HepG2 (cell line): ENCODE data around the gene GJC2. TPM values are rescaled to one million over a fixed set of nuclear protein-coding genes. Genes with fewer than 3 reads are reported as not detected.
A peak's percentile ranks its signal among the peaks of the same experiment; 100 is the strongest.

Experiments
- DDIT3 ChIP-seq: sonication (generic); formaldehyde crosslinking; IDR thresholded peaks from 2 replicates; pipeline ENCODE4 v1.4.0; 2020; ENCODE audit warnings: mild to moderate bottlenecking, missing genetic modification reagents
- GATAD2A ChIP-seq: IDR thresholded peaks from 2 replicates; pipeline ENCODE4 v1.6.1; 2016
- IRF1 ChIP-seq: sonication (generic); formaldehyde crosslinking; IDR thresholded peaks from 2 replicates; pipeline ENCODE4 v1.4.0; 2020; ENCODE audit warnings: low read depth, mild to moderate bottlenecking, missing genetic modification reagents
- MEIS1 ChIP-seq: sonication (generic); formaldehyde crosslinking; IDR thresholded peaks from 2 replicates; pipeline ENCODE4 v1.9.0; 2021; ENCODE audit warnings: mild to moderate bottlenecking, missing genetic modification reagents, moderate library complexity, borderline replicate concordance
- MTF1 ChIP-seq: sonication (generic); formaldehyde crosslinking; IDR thresholded peaks from 2 replicates; pipeline ENCODE4 v1.5.0; 2020; ENCODE audit warnings: missing genetic modification reagents
- NFE2 ChIP-seq: sonication (generic); formaldehyde crosslinking; IDR thresholded peaks from 2 replicates; pipeline ENCODE4 v1.4.0; 2020; ENCODE audit warnings: missing genetic modification reagents
- SMARCE1 ChIP-seq: fragments of 450-650 bp; IDR thresholded peaks from 2 replicates; pipeline ENCODE4 v1.6.1; 2017; ENCODE audit warnings: borderline replicate concordance
- SRSF4 ChIP-seq: fragments of 200-400 bp; formaldehyde crosslinking; IDR thresholded peaks from one replicate; pipeline ENCODE4 v1.6.1; 2018; ENCODE audit warnings: mild to moderate bottlenecking, low read depth, low read length, moderate library complexity; ENCODE audit not compliant: poor library complexity, severe bottlenecking
- TBX3 ChIP-seq: fragments of 450-650 bp; IDR thresholded peaks from 2 replicates; pipeline ENCODE4 v1.6.1; 2017; ENCODE audit warnings: antibody characterized with exemption, mild to moderate bottlenecking, inconsistent platforms, borderline replicate concordance
- TP53 ChIP-seq: sonication (generic); formaldehyde crosslinking; conservative IDR thresholded peaks from 2 replicates; pipeline ENCODE4 v1.4.0; 2020; ENCODE audit warnings: missing genetic modification reagents
- YEATS4 ChIP-seq: sonication (generic); formaldehyde crosslinking; IDR thresholded peaks from 2 replicates; pipeline ENCODE4 v1.4.0; 2020; ENCODE audit warnings: missing genetic modification reagents, borderline replicate concordance
- ZFP36L1 ChIP-seq: sonication (generic); formaldehyde crosslinking; IDR thresholded peaks from 2 replicates; pipeline ENCODE4 v1.8.0; 2022; ENCODE audit warnings: mild to moderate bottlenecking, missing genetic modification reagents, moderate library complexity
- ZFP41 ChIP-seq: sonication (generic); formaldehyde crosslinking; IDR thresholded peaks from 2 replicates; pipeline ENCODE4 v1.4.0; 2020; ENCODE audit warnings: mild to moderate bottlenecking, missing genetic modification reagents, borderline replicate concordance
- ZMAT3 ChIP-seq: sonication (generic); formaldehyde crosslinking; conservative IDR thresholded peaks from 2 replicates; pipeline ENCODE4 v1.7.0; 2021; ENCODE audit warnings: missing genetic modification reagents
- ZNF234 ChIP-seq: sonication (generic); formaldehyde crosslinking; conservative IDR thresholded peaks from 2 replicates; pipeline ENCODE4 v1.5.1; 2020; ENCODE audit warnings: mild to moderate bottlenecking, missing genetic modification reagents
- ZNF451 ChIP-seq: sonication (generic); formaldehyde crosslinking; IDR thresholded peaks from 2 replicates; pipeline ENCODE4 v1.5.0; 2020; ENCODE audit warnings: mild to moderate bottlenecking, missing genetic modification reagents
- ZNF547 ChIP-seq: sonication (generic); formaldehyde crosslinking; IDR thresholded peaks from 2 replicates; pipeline ENCODE4 v1.5.1; 2020; ENCODE audit warnings: mild to moderate bottlenecking, missing genetic modification reagents
- ZNF724P ChIP-seq: sonication (generic); formaldehyde crosslinking; IDR thresholded peaks from 2 replicates; pipeline ENCODE4 v1.8.0; 2022; ENCODE audit warnings: missing genetic modification reagents, borderline replicate concordance
- ZNF772 ChIP-seq: sonication (generic); formaldehyde crosslinking; IDR thresholded peaks from 2 replicates; pipeline ENCODE4 v1.5.0; 2020; ENCODE audit warnings: mild to moderate bottlenecking, missing genetic modification reagents
- polyA plus RNA-seq, 8 experiments: library from polyadenylated mRNA; depleted of rRNA in 3 of 8; stranded (reverse) in 7 of 8; unstranded in 1 of 8; fragments of >200 nt; fragmentation: Illumina TruSeq in 4 of 8; extraction: Trizol in 4 of 8; gene quantifications; 2 replicates each; pipeline versions ENCODE4 v1.2.1 to v1.2.3, GENCODE V29; 2011 to 2016; ENCODE audit warnings: low read depth in 4 of 8, missing spikeins in 1 of 8, mixed read lengths in 1 of 8; ENCODE audit not compliant: insufficient read depth in 1 of 8
- total RNA-seq, 5 experiments: library from RNA; depleted of rRNA; stranded (reverse); fragments of >200 nt; fragmentation: Illumina TruSeq; extraction: Trizol; gene quantifications; 2 replicates each; pipeline ENCODE4 v1.2.3, GENCODE V29; 2016; ENCODE audit warnings: low read depth in 1 of 5
- TF ChIP-seq, protein P1 (sequence below): sonication (generic); formaldehyde crosslinking; IDR thresholded peaks from 2 replicates; pipeline ENCODE4 v1.5.0; 2020; ENCODE audit warnings: mild to moderate bottlenecking, missing genetic modification reagents, moderate library complexity
- TF ChIP-seq, protein P2 (sequence below): sonication (generic); formaldehyde crosslinking; IDR thresholded peaks from 2 replicates; pipeline ENCODE4 v1.5.0; 2020; ENCODE audit warnings: mild to moderate bottlenecking, missing genetic modification reagents
- TF ChIP-seq, protein P3 (sequence below): sonication (generic); formaldehyde crosslinking; IDR thresholded peaks from 2 replicates; pipeline ENCODE4 v1.5.1; 2020; ENCODE audit warnings: missing genetic modification reagents, mild to moderate bottlenecking, borderline replicate concordance
- TF ChIP-seq, protein P4 (sequence below): sonication (generic); formaldehyde crosslinking; IDR thresholded peaks from 2 replicates; pipeline ENCODE4 v1.4.0; 2020; ENCODE audit warnings: missing genetic modification reagents

The GJC2 gene
- total and polyA plus RNA-seq, 2 of the 13 experiments (the other 11 are each of a cell fraction or from before 2014, with no cell fraction given), result 1.6 to 3.8 TPM

DNA sequence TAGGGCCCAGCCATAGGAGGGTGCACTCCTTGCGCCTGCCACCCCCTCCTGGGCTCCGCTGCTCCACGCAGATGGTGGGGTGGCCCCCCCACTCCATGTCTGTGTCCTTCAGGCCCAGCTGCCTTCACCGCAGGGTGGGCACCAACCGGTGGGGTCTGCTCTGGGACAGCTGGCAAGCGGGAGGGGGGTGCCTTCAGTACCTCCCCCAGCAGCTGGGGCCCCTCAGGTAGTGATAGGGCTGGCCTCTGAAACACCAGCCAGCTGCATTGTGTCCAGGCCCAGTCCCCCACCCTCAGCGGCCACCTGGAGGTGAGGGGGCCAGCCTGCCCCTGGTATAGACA lies 360 bp downstream of the GJC2 start (continued):
- TF ChIP-seq ZMAT3 (CRISPR knock-in tag), result no peak
- TF ChIP-seq, protein P1, sequence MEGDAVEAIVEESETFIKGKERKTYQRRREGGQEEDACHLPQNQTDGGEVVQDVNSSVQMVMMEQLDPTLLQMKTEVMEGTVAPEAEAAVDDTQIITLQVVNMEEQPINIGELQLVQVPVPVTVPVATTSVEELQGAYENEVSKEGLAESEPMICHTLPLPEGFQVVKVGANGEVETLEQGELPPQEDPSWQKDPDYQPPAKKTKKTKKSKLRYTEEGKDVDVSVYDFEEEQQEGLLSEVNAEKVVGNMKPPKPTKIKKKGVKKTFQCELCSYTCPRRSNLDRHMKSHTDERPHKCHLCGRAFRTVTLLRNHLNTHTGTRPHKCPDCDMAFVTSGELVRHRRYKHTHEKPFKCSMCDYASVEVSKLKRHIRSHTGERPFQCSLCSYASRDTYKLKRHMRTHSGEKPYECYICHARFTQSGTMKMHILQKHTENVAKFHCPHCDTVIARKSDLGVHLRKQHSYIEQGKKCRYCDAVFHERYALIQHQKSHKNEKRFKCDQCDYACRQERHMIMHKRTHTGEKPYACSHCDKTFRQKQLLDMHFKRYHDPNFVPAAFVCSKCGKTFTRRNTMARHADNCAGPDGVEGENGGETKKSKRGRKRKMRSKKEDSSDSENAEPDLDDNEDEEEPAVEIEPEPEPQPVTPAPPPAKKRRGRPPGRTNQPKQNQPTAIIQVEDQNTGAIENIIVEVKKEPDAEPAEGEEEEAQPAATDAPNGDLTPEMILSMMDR (CRISPR knock-in tag), result 0 out of 2 replicates have a peak, but pooled peaks have one; percentile 8
- no peak for TF ChIP-seq ZFP41 (CRISPR knock-in tag)
- TF ChIP-seq ZFP36L1, result no peak
- 0 out of 2 replicates have a peak, but pooled peaks have one; percentile 3 for TF ChIP-seq YEATS4 (CRISPR knock-in tag)
- no peak for TF ChIP-seq NFE2
- no peak for TF ChIP-seq SRSF4
- TF ChIP-seq DDIT3 (CRISPR knock-in tag), result no peak
- no peak for TF ChIP-seq GATAD2A
- TF ChIP-seq TP53 (CRISPR knock-in tag), result no peak
- TF ChIP-seq ZNF547 (CRISPR knock-in tag), result no peak
- no peak for TF ChIP-seq MTF1 (CRISPR knock-in tag)
- TF ChIP-seq, protein P2, sequence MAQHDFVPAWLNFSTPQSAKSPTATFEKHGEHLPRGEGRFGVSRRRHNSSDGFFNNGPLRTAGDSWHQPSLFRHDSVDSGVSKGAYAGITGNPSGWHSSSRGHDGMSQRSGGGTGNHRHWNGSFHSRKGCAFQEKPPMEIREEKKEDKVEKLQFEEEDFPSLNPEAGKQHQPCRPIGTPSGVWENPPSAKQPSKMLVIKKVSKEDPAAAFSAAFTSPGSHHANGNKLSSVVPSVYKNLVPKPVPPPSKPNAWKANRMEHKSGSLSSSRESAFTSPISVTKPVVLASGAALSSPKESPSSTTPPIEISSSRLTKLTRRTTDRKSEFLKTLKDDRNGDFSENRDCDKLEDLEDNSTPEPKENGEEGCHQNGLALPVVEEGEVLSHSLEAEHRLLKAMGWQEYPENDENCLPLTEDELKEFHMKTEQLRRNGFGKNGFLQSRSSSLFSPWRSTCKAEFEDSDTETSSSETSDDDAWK (CRISPR knock-in tag), result no peak
- TF ChIP-seq, protein P3, sequence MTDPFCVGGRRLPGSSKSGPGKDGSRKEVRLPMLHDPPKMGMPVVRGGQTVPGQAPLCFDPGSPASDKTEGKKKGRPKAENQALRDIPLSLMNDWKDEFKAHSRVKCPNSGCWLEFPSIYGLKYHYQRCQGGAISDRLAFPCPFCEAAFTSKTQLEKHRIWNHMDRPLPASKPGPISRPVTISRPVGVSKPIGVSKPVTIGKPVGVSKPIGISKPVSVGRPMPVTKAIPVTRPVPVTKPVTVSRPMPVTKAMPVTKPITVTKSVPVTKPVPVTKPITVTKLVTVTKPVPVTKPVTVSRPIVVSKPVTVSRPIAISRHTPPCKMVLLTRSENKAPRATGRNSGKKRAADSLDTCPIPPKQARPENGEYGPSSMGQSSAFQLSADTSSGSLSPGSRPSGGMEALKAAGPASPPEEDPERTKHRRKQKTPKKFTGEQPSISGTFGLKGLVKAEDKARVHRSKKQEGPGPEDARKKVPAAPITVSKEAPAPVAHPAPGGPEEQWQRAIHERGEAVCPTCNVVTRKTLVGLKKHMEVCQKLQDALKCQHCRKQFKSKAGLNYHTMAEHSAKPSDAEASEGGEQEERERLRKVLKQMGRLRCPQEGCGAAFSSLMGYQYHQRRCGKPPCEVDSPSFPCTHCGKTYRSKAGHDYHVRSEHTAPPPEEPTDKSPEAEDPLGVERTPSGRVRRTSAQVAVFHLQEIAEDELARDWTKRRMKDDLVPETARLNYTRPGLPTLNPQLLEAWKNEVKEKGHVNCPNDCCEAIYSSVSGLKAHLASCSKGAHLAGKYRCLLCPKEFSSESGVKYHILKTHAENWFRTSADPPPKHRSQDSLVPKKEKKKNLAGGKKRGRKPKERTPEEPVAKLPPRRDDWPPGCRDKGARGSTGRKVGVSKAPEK (CRISPR knock-in tag), result no peak
- TF ChIP-seq ZNF724P, result no peak
- no peak for TF ChIP-seq ZNF451
- TF ChIP-seq, protein P4, sequence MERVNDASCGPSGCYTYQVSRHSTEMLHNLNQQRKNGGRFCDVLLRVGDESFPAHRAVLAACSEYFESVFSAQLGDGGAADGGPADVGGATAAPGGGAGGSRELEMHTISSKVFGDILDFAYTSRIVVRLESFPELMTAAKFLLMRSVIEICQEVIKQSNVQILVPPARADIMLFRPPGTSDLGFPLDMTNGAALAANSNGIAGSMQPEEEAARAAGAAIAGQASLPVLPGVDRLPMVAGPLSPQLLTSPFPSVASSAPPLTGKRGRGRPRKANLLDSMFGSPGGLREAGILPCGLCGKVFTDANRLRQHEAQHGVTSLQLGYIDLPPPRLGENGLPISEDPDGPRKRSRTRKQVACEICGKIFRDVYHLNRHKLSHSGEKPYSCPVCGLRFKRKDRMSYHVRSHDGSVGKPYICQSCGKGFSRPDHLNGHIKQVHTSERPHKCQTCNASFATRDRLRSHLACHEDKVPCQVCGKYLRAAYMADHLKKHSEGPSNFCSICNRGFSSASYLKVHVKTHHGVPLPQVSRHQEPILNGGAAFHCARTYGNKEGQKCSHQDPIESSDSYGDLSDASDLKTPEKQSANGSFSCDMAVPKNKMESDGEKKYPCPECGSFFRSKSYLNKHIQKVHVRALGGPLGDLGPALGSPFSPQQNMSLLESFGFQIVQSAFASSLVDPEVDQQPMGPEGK (CRISPR knock-in tag), result peak; percentile 81; the same call in 1 of the 2 replicates
- TF ChIP-seq SMARCE1, result no peak
- TF ChIP-seq IRF1 (CRISPR knock-in tag), result no peak
- no peak for TF ChIP-seq TBX3
- no peak for TF ChIP-seq ZNF234 (CRISPR knock-in tag)
- TF ChIP-seq MEIS1, result no peak; the same call in 1 of the 2 replicates
- no peak for TF ChIP-seq ZNF772 (CRISPR knock-in tag)
